ENCODE measurements around the gene POLR3C.

Gene POLR3C

GRCh38 chr1:145868232-145868631 is 44.2 kb downstream of the POLR3C start:
- DNase-seq (ENCODE audit: low read depth in 2 of 2) = no peak

GRCh38 chr1:145871994-145872924 is 48.3 kb downstream of the POLR3C start:
- DNase-seq (ENCODE audit: low read depth in 2 of 2) = peak; percentile 12 to 22

- DNase-seq (ENCODE audit: low read depth in 2 of 2) = no peak
These were observed 50.6 kb downstream of the POLR3C start for GRCh38 chr1:145874646-145875045.

GRCh38 chr1:145877923-145878486 is 54.0 kb downstream of the POLR3C start:
- DNase-seq (ENCODE audit: low read depth in 2 of 2) = no peak

- no peak for DNase-seq (ENCODE audit: low read depth in 2 of 2)
These were observed 54.7 kb downstream of the POLR3C start for GRCh38 chr1:145878724-145879123.

GRCh38 chr1:145879775-145880174 is 55.8 kb downstream of the POLR3C start:
- no peak for DNase-seq (ENCODE audit: low read depth in 2 of 2)

- DNase-seq (ENCODE audit: low read depth in 2 of 2) = no peak
These were observed 60.7 kb downstream of the POLR3C start for GRCh38 chr1:145884675-145885074.

- DNase-seq (ENCODE audit: low read depth in 2 of 2) = peak; percentile 74 to 85
These were observed 61.8 kb downstream of the POLR3C start, which contains the start of gene ANKRD35 for GRCh38 chr1:145885738-145886287. Gene ANKRD35, minus strand, starts transcription at chr1:145885866. Its CDS starts 108 bp downstream, at chr1:145885758.

- no peak for DNase-seq (ENCODE audit: low read depth in 2 of 2)
These were observed 62.4 kb downstream of the POLR3C start for GRCh38 chr1:145886390-145886789.

GRCh38 chr1:145886816-145887215 is 62.8 kb downstream of the POLR3C start:
- DNase-seq (ENCODE audit: low read depth in 2 of 2) = no peak

GRCh38 chr1:145887631-145888030 is 63.6 kb downstream of the POLR3C start:
- no peak for DNase-seq (ENCODE audit: low read depth in 2 of 2)

GRCh38 chr1:145889722-145890121 is 65.7 kb downstream of the POLR3C start:
- no peak for DNase-seq (ENCODE audit: low read depth in 2 of 2)

GRCh38 chr1:145891143-145891542 is 67.1 kb downstream of the POLR3C start:
- no peak for DNase-seq (ENCODE audit: low read depth in 2 of 2)

GRCh38 chr1:145891587-145892485 is 67.8 kb downstream of the POLR3C start:
- peak; percentile 24 to 48 for DNase-seq (ENCODE audit: low read depth in 2 of 2)

GRCh38 chr1:145892486-145893087 is 68.6 kb downstream of the POLR3C start:
- no peak for DNase-seq (ENCODE audit: low read depth in 2 of 2)

- DNase-seq (ENCODE audit: low read depth in 2 of 2) = no peak
These were observed 69.5 kb downstream of the POLR3C start for GRCh38 chr1:145893306-145894055.
